SIG-M5 treated with dmso at 0.1 percent for 504 hours (cell line): ENCODE measurements around the gene MRPS7.
"Not testable (repeated sequence)": the region's sequence is repeated elsewhere in the genome, so short reads cannot be mapped to it uniquely, and the experiment has no call there.

Source experiments
- DNase-seq: peaks from one replicate; lab custom pipeline; 2025; ENCODE audit not compliant: unreplicated experiment; lab: John Stamatoyannopoulos, UW

MRPS7 gene

GRCh38 chr17:75242461-75243042 is 19.1 kb upstream of the MRPS7 start:
- DNase-seq, result peak; percentile 53

GRCh38 chr17:75244133-75244866 is 17.4 kb upstream of the MRPS7 start:
- DNase-seq, result peak; percentile 80

GRCh38 chr17:75245011-75245410 is 16.7 kb upstream of the MRPS7 start:
- no peak for DNase-seq

GRCh38 chr17:75246404-75246803 is 15.3 kb upstream of the MRPS7 start:
- no peak for DNase-seq

GRCh38 chr17:75249564-75249963 is 12.1 kb upstream of the MRPS7 start:
- DNase-seq, result no peak

- DNase-seq, result no peak
Observed at GRCh38 chr17:75250009-75250471, 11.6 kb upstream of the MRPS7 start.

GRCh38 chr17:75252039-75252816 is 9.5 kb upstream of the MRPS7 start:
- no peak for DNase-seq

- not testable (repeated sequence) for DNase-seq
Observed at GRCh38 chr17:75255954-75256698, 5.6 kb upstream of the MRPS7 start.

GRCh38 chr17:75257228-75257627 is 4.5 kb upstream of the MRPS7 start:
- not testable (repeated sequence) for DNase-seq

GRCh38 chr17:75260641-75261335 is 891 bp upstream of the MRPS7 start:
- DNase-seq, result no peak

GRCh38 chr17:75262112-75262606 is 480 bp downstream of the MRPS7 start:
- DNase-seq, result no peak

GRCh38 chr17:75263055-75263454 is 1.4 kb downstream of the MRPS7 start:
- no peak for DNase-seq

- no peak for DNase-seq
Observed at GRCh38 chr17:75265614-75266315, 4.1 kb downstream of the MRPS7 start.

- DNase-seq, result no peak
Observed at GRCh38 chr17:75266316-75267152, 4.9 kb downstream of the MRPS7 start.

- DNase-seq, result peak; percentile 47
Observed at GRCh38 chr17:75267153-75267410, 5.4 kb downstream of the MRPS7 start.

- no peak for DNase-seq
Observed at GRCh38 chr17:75267411-75268232, 5.9 kb downstream of the MRPS7 start.

GRCh38 chr17:75269844-75270217 is 8.2 kb downstream of the MRPS7 start:
- no peak for DNase-seq

- peak; percentile 95 for DNase-seq
Observed at GRCh38 chr17:75270218-75270965, 8.7 kb downstream of the MRPS7 start.
